T-helper 1 cell (primary cell): ENCODE data around the gene LENG8.

ENCODE experiments used
- DNase-seq, 5 donors: peaks; one replicate each; pipeline ENCODE4 v3.0.0-alpha.2; 2012 to 2020
- total RNA-seq, 4 donors: gene quantifications; one replicate each; lab custom pipeline; 2026; lab: John Stamatoyannopoulos, UW

The LENG8 gene
- total RNA-seq = 351 to 478 (median 447) reads per million in 4 donors

GRCh38 chr19:54448774-54449700 is at the start of gene LENG8:
TSS of gene LENG8 (plus strand) at chr19:54449199. CDS start at chr19:54451345, 2,146 bp downstream.
- peak; percentile 95 to 99 (median 96) for DNase-seq

DNA sequence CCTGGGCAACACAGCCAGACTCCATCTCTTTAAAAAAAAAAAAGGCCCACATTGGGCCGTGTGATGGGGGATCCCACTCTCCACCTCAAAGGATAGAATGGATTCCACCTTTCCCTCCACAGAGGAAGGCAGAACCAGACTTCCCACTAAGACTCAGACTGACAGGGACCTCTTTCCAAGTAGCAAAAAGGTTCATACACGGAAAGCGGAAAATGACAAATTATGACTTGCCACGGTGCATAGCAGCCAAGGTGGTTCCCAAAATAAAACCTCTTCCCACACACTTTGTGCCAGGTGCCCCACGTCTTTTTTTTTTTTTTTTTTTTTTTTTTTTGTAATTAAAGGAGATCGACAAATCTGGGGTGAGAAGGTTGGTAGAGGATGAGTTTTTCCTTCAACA is 48.1 kb upstream of the LENG8 start:
- DNase-seq = no peak

- DNase-seq = no peak
These were observed 45.9 kb upstream of the LENG8 start for GRCh38 chr19:54403054-54403453.

DNA sequence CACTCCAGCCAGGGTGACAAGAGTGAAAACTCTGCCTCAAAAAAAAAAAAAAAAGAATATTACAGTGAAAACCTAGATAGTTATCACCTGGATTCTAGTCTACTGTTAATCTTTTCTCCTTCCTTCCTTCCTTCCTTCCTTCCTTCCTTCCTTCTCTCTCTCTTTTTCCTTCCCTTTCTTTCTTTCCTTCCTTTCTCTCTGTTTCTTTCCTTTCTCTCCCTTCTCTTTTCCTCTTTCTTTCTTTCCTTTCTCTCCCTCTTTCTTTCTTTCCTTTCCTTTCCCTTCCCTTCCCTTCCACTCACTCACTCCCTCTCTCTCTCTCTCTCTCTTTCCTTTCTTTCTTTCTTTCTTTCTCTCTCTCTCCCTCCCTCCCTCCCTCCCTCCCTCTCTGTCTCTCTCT is 43.4 kb upstream of the LENG8 start:
- DNase-seq = no peak

GRCh38 chr19:54407780-54408179 is 41.2 kb upstream of the LENG8 start:
- DNase-seq = no peak

GRCh38 chr19:54408456-54409026 is 40.5 kb upstream of the LENG8 start:
- no peak for DNase-seq

DNA sequence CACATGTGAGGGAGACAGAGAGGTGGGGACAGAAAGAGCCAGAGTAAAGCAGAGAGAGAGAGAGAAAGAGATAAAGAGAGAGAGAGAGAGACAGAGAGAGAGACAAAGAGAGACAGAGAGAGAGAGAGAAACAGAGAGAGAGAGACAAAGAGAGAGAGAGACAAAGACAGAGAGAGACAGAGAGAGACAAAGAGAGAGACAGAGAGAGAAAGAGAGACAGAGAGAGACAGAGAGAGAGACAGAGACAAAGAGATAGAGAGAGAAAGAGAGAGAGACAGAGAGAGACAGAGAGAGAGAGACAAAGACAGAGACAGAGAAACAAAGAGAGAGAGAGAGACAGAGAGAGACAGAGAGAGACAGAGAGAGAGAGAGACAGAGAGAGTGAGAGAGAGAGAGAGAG is 38.0 kb upstream of the LENG8 start:
- DNase-seq = no peak

GRCh38 chr19:54412877-54413276 is 36.1 kb upstream of the LENG8 start:
- no peak for DNase-seq

DNA sequence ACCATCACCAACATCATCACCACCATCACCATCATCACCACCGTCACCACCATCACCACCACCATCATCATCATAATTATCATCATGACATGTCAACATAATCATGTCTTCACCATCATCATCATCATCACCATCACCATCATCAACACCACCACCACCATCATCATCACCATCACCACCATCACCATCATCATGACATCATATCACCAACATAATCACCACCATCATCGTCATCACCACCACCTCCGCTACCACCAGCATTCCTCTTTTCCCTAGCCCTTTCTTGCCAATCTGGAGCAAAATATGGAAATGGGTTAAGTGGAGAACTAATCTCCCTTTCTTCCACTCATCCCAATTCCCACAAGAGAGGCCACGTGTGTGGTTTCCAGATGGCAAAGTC is 34.8 kb upstream of the LENG8 start:
- no peak for DNase-seq

- peak in 1 of 5 donors; percentile 26 for DNase-seq
These were observed 33.6 kb upstream of the LENG8 start, which contains the start of gene TTYH1 for GRCh38 chr19:54415208-54415900. TSS of gene TTYH1 (plus strand) at chr19:54415464. CDS start at chr19:54415553, 89 bp downstream.

DNA sequence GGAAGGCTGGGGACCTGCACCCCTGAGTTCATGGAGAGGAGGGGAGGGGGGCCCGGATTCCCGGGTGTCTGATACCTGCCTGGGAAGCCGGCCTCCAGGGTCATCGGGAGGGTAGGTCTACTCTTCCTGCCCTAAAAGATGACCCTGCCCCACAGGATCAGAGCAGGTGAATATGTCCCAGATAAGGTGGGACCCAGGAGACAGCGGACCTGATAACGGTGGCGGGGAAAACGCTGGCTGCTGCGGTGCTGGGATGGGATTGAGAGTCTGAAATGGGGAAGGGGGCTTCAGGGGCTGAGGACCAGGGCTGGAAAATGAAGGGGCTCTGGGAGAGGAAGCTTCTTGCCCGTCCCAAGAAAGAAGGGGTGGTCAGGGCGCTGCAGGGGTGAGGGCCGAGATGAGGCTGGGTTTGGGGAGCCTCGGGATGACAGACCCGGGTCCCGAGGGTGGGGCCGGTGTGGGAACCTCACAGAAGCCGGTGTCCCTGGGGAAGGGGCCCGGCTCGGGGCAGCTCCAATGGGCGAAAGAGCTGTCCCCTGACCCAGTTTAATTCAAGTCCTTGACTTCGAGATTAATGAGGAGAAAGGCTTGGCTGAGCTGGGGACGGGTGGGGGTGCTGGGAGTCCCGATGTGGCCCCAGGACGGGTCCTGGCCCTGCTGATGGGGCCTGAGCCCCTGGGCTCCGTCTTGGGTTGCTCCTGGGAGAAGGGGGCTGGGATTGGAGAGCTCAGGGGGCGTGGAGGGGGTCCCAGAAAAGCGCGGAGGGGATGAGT is 32.9 kb upstream of the LENG8 start:
- no peak for DNase-seq

- no peak for DNase-seq
These were observed 32.1 kb upstream of the LENG8 start for GRCh38 chr19:54416695-54417491.

DNA sequence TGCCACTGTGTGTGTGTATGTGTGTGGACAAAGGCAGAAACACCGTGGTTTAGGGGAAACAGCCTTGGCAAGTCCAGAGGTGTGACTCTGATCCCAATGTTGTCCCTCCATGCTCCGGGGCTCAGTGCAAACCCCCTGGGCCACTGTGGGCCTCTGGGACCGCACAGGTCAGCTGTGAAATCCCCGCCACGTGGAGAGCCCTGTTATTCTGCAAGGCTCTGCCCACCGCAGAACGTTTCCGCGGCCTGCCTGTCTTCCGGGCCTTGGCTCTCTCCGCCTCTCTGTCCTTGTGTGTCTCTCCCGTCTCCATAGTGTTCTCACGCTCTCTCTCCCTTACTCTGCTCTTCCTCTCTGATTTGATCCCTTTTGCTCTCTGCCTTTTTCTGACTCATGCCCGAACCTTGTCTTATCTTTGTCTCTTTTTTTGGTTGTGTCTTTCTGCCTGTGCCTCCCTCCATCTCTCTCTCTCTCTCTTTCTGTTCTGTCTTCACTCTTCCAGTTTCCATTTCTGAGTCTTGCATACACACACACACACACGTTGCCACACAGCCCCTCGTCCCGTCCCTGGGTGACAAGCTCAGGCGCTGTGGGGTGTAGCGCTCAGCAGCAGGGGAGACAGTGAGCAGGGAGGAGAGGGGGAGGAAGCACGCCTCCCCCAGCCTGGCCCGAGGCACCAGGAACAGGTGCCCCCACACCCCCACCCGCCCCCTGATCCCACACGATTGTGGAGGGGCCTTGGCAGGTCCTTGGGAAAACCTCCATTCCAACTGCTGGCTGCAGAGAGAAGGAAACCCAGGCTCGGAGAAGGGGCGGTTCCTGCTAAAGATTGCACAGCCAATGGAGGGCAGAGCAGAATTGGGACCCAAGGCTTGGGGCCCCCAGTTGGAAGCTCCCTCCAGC is 30.7 kb upstream of the LENG8 start:
- peak in 1 of 5 donors; percentile 42 for DNase-seq

- no peak for DNase-seq
These were observed 29.8 kb upstream of the LENG8 start for GRCh38 chr19:54418930-54419800.

GRCh38 chr19:54420068-54420382 is 29.0 kb upstream of the LENG8 start:
- DNase-seq = no peak

DNA sequence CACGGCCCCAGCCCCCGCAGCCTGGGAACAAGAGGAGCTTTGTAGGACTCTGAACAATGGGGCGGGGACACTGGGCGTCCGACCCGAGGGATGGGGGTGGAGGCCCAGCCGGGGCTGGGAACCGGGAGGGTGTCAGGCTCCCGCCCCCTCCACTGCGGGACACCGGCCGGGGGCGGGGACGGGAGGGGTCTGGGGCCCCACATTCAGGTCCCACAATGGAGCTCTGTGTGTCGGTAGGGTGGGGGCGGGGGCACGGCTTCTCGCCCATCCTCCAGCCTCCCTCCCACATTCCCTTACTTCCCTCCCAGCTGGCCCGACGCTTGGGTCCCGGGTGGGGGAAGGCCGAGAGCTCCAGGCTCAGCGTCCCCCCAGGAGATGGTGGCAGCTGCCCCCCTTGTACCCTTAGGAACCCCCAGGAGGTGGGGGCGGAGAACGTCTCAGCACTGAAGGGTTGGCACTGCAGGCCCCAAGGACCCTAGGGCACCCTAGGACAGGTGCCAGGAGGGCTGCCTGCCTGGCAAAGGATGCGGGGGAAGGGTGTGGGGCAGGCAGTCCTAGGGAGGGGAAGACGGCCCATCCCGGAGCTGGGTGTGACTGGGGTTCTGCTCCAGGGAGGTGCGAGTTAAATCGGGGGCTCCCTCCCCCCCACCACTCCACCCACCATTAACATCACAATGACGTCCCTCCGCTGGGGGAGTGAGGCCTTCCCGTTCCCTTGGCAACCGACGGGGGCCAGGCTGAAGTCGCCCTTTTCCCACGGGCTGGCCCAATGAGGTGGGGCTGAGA is 28.4 kb upstream of the LENG8 start:
- no peak for DNase-seq

DNA sequence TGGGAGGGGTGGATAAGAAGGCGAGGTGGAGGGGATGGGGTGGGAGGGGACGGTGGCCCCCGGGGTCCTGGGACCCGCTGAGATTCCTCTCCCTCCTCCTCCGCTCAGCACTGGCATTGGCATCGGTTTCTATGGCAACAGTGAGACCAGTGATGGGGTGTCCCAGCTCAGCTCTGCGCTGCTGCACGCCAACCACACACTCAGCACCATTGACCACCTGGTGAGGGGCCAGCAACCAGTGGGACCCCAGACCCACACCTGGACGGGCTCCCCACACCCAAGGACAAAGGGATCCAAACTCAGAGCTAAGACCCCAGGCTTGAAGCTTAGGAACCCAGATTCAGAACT is 27.9 kb upstream of the LENG8 start:
- DNase-seq = no peak

DNA sequence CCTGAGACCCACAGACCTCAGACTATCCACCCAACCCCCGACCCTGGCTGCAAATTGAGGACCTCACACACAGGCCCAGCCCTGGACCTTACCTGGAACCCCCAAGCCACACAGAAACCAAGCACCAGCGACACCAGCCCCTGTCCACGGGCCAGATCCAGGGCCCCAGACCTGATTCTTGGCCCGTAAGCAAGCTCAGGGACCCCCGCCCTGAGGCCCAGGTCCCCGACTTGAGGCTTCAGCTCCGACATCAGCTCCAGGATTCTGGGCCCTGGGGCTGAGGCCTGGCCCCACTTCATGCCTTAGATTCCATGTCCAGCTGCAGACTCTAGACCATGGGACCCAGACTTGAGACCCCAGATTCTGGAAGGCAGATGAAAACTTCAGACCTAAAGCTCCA is 27.5 kb upstream of the LENG8 start:
- no peak for DNase-seq

- no peak for DNase-seq
These were observed 26.9 kb upstream of the LENG8 start for GRCh38 chr19:54422136-54422535.
